ENCODE measurements around the gene GCK. TPM values are rescaled to one million over a fixed set of nuclear protein-coding genes. Genes with fewer than 3 reads are reported as not detected.

The GCK gene
- total RNA-seq, 1 donor from 2014 or later, result not detected

GRCh38 chr7:44106311-44107065 is 82.8 kb downstream of the GCK start:
- no peaks in the 10 kb centered on the region for H3K9me3 Mint-ChIP-seq (ENCODE audit: unreplicated experiment)
- peak overlapping the region; percentile 87 for H3K27ac Mint-ChIP-seq (ENCODE audit: unreplicated experiment)

GRCh38 chr7:44105832-44106231 is 83.4 kb downstream of the GCK start:
- Mint-ChIP-seq H3K4me3 (ENCODE audit: unreplicated experiment) (peak overlapping the region; percentile 86), H3K27me3 (ENCODE audit: unreplicated experiment) (no peaks in the 10 kb centered on the region), H3K9me3 (ENCODE audit: unreplicated experiment) (no peaks in the 10 kb centered on the region), H3K4me1 (ENCODE audit: unreplicated experiment) (peaks cover 59% of the 10 kb centered on the region), H3K27ac (ENCODE audit: unreplicated experiment) (peak overlapping the region; percentile 87), H3K36me3 (ENCODE audit: unreplicated experiment) (peaks cover 18% of the 10 kb centered on the region)
- TF ChIP-seq CTCF (IDR thresholded peaks at IDR 0.05), result no peak
- DNase-seq (ENCODE audit: extremely low spot score, unreplicated experiment), result no peak

More at GRCh38 chr7:44106311-44107065, 82.8 kb downstream of the GCK start:
- H3K36me3 Mint-ChIP-seq (ENCODE audit: unreplicated experiment), result peaks cover 18% of the 10 kb centered on the region
- peaks cover 52% of the 10 kb centered on the region for H3K4me1 Mint-ChIP-seq (ENCODE audit: unreplicated experiment)
- no peak for TF ChIP-seq CTCF (IDR thresholded peaks at IDR 0.05)
- no peak for DNase-seq (ENCODE audit: extremely low spot score, unreplicated experiment)
- no peaks in the 10 kb centered on the region for H3K27me3 Mint-ChIP-seq (ENCODE audit: unreplicated experiment)
- H3K4me3 Mint-ChIP-seq (ENCODE audit: unreplicated experiment), result peak overlapping the region; percentile 86

GRCh38 chr7:44104860-44105771 is 84.1 kb downstream of the GCK start:
- no peaks in the 10 kb centered on the region for H3K27me3 Mint-ChIP-seq (ENCODE audit: unreplicated experiment)
- H3K4me1 Mint-ChIP-seq (ENCODE audit: unreplicated experiment), result peaks cover 66% of the 10 kb centered on the region
- H3K4me3 Mint-ChIP-seq (ENCODE audit: unreplicated experiment), result peak overlapping the region; percentile 86
- peak overlapping the region; percentile 87 for H3K27ac Mint-ChIP-seq (ENCODE audit: unreplicated experiment)
- peaks cover 18% of the 10 kb centered on the region for H3K36me3 Mint-ChIP-seq (ENCODE audit: unreplicated experiment)
- no peak for DNase-seq (ENCODE audit: extremely low spot score, unreplicated experiment)
- H3K9me3 Mint-ChIP-seq (ENCODE audit: unreplicated experiment), result no peaks in the 10 kb centered on the region
- TF ChIP-seq CTCF (IDR thresholded peaks at IDR 0.05), result no peak

- Mint-ChIP-seq H3K4me3 (ENCODE audit: unreplicated experiment) (peak within 1 kb of the TSS; percentile 86), H3K27ac (ENCODE audit: unreplicated experiment) (peak within 1 kb of the TSS; percentile 96), H3K27me3 (ENCODE audit: unreplicated experiment) (no peaks in the 10 kb centered on the region), H3K9me3 (ENCODE audit: unreplicated experiment) (no peaks in the 10 kb centered on the region), H3K4me1 (ENCODE audit: unreplicated experiment) (peaks cover 74% of the 10 kb centered on the region), H3K36me3 (ENCODE audit: unreplicated experiment) (peaks cover 18% of the 10 kb centered on the region)
- no peak for TF ChIP-seq CTCF (IDR thresholded peaks at IDR 0.05)
- DNase-seq (ENCODE audit: extremely low spot score, unreplicated experiment), result no peak
Observed at GRCh38 chr7:44103923-44104859, 85.0 kb downstream of the GCK start, which contains the start of gene AEBP1. TSS of gene AEBP1 (plus strand) at chr7:44104345. CDS start at chr7:44104666, 321 bp downstream.
